Right lobe of liver (tissue), 6 donors: ENCODE results near the gene ADRM1. TPM values are rescaled to one million over a fixed set of nuclear protein-coding genes. Genes with fewer than 3 reads are reported as not detected.
A peak's percentile ranks its signal among the peaks of the same experiment; 100 is the strongest.

Experiments used
- ATAC-seq, 4 donors: fragments of 200-7000 bp; cut with Tn5 transposase; one replicate each; pipeline ENCODE4 v1.9.1; 2020; ENCODE audit warnings: mild to moderate bottlenecking in 4 of 4, moderate library complexity in 4 of 4
- DNase-seq, 3 donors: peaks; one replicate each; pipeline ENCODE4 v3.0.0-alpha.2; 2020
- H3K27ac ChIP-seq, 3 donors: fragments of 200-600 bp; one replicate each; pipeline ENCODE4 v1.8.0; 2022
- H3K27me3 ChIP-seq, 2 donors: fragments of 200-600 bp; one replicate each; pipeline ENCODE4 v1.8.0; 2022
- H3K36me3 ChIP-seq, 4 donors: fragments of 200-600 bp; sonication (generic) in 1 of 4; one replicate each; pipeline versions ENCODE4 v1.5.1 to v1.8.0; 2017 to 2022; ENCODE audit warnings: control low read depth in 1 of 4
- H3K4me1 ChIP-seq, 4 donors: fragments of 200-600 bp; sonication (generic) in 1 of 4; one replicate each; pipeline versions ENCODE4 v1.5.1 to v1.8.0; 2017 to 2022; ENCODE audit warnings: control low read depth in 1 of 4
- H3K4me3 ChIP-seq, 3 donors: fragments of 200-600 bp; one replicate each; pipeline ENCODE4 v1.8.0; 2022
- H3K9me3 ChIP-seq, 4 donors: fragments of 200-600 bp; sonication (generic) in 1 of 4; one replicate each; pipeline versions ENCODE4 v1.5.1 to v1.8.0; 2017 to 2022; ENCODE audit warnings: control low read depth in 1 of 4
- CTCF ChIP-seq, 4 donors: fragments of 200-600 bp in 3 of 4; fragments of 450-650 bp in 1 of 4; IDR thresholded peaks; one replicate each; pipeline versions ENCODE4 v1.5.1 to v1.8.0; 2016 to 2022; ENCODE audit warnings: antibody characterized with exemption in 4 of 4, mild to moderate bottlenecking in 2 of 4
- POLR2A ChIP-seq: fragments of 450-650 bp; IDR thresholded peaks from one replicate; pipeline ENCODE4 v1.6.1; 2017; ENCODE audit warnings: antibody characterized with exemption, mild to moderate bottlenecking
- WGBS: methylation state at CpG from one replicate; pipeline ENCODE4 v1.1.6; 2018; ENCODE audit warnings: low coverage, low lambda C conversion rate; ENCODE audit not compliant: insufficient coverage; ENCODE audit errors: missing lambda C conversion rate; 5-methylcytosine and 5-hydroxymethylcytosine counted together
- intact Hi-C, 2 donors: fragments of 100-400 bp; cut with DNase I; formaldehyde crosslinking; loops; one replicate each; pipeline versions ENCODE4 v1.11.2 to v1.14.1; 2022
- total RNA-seq, 6 experiments: library from RNA; depleted of rRNA in 2 of 6; stranded (reverse); fragments of >200 nt in 2 of 6; fragmentation: NEBNext Ultra II Directional in 3 of 6; extraction: Animal tissue kit (Norgen Biotek cat#: 25700) in 3 of 6; gene quantifications; one replicate each; pipeline versions ENCODE4 v1.1.0 to v1.2.4, GENCODE V29; 2016 to 2023
- donor health status: DM: no; HTN: yes; CAD: no.
- donor health status: DM: no; HTN: no; CAD: no.
- donor health status: DM: no; HTN: no; CAD: no.
- donor health status: DM: no; HTN: yes; CAD: no.
- donor health status: DM: no; HTN: yes; CAD: no.

ADRM1 gene
- total RNA-seq, 6 experiments from 2014 or later: 49.5 to 139 (median 55.7) TPM

GRCh38 chr20:62286493-62287064, 16.2 kb upstream of the ADRM1 start:
- Histone ChIP-seq H3K4me3 (no peak overlapping the region), H3K9me3 (no peaks in the 10 kb centered on the region), H3K36me3 (peaks cover 0 to 43% (median 7%) of the 10 kb centered on the region in 4 donors), H3K27ac (peak overlapping the region in 1 of 3 donors; percentile 15), H3K4me1 (peaks cover 0 to 3% (median 0%) of the 10 kb centered on the region in 4 donors), H3K27me3 (no peaks in the 10 kb centered on the region)
- peak in 1 of 4 donors; percentile 4 for ATAC-seq
- intact Hi-C loops: no loop called here
- WGBS: 90% methylated on average over 7 of the region's 25 CpGs
- TF ChIP-seq CTCF (IDR thresholded peaks at IDR 0.05) (no peak), POLR2A (no peak)
- DNase-seq: no peak

DNA sequence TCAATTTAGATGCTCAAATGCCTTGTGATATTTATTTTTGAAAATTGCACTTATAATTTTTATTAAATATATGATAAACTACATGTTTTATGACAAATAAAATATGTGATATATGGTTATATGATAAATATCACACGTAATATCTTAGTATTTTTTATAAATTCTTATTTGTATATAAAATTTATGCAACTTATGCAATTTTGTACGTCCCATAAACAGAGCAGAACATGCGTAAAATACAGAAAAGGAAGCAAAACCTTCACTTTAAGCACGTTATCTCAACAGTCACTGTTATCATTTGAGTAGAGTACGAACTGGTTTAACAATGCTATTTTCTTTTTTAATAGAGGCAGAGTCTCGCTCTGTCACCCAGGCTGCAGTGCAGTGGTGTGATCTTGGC, 15.7 kb upstream of the ADRM1 start:
- WGBS: 94% methylated on average over 5 of the region's 6 CpGs
- intact Hi-C loops: no loop called here
- TF ChIP-seq POLR2A (no peak), CTCF (IDR thresholded peaks at IDR 0.05) (no peak)

GRCh38 chr20:62287759-62288534, 14.8 kb upstream of the ADRM1 start:
- intact Hi-C loops: no loop called here
- Histone ChIP-seq H3K4me3 (no peak overlapping the region), H3K27me3 (no peaks in the 10 kb centered on the region), H3K27ac (no peak overlapping the region), H3K36me3 (peaks cover 0 to 37% (median 4%) of the 10 kb centered on the region in 4 donors), H3K9me3 (no peaks in the 10 kb centered on the region), H3K4me1 (peaks cover 0 to 3% (median 0%) of the 10 kb centered on the region in 4 donors)
- TF ChIP-seq POLR2A (no peak), CTCF (IDR thresholded peaks at IDR 0.05) (no peak)
- DNase-seq (no peak), ATAC-seq (no peak)
- 89% methylated on average over 7 of the region's 12 CpGs for WGBS

More for the DNA sequence above, 15.7 kb upstream of the ADRM1 start:
- H3K4me1 ChIP-seq: peaks cover 0 to 3% (median 0%) of the 10 kb centered on the region in 4 donors
- no peak overlapping the region for H3K4me3 ChIP-seq
- peaks cover 0 to 41% (median 4%) of the 10 kb centered on the region in 4 donors for H3K36me3 ChIP-seq
- no peaks in the 10 kb centered on the region for H3K27me3 ChIP-seq
- ATAC-seq (no peak), DNase-seq (no peak)
- no peaks in the 10 kb centered on the region for H3K9me3 ChIP-seq
- H3K27ac ChIP-seq: no peak overlapping the region

DNA sequence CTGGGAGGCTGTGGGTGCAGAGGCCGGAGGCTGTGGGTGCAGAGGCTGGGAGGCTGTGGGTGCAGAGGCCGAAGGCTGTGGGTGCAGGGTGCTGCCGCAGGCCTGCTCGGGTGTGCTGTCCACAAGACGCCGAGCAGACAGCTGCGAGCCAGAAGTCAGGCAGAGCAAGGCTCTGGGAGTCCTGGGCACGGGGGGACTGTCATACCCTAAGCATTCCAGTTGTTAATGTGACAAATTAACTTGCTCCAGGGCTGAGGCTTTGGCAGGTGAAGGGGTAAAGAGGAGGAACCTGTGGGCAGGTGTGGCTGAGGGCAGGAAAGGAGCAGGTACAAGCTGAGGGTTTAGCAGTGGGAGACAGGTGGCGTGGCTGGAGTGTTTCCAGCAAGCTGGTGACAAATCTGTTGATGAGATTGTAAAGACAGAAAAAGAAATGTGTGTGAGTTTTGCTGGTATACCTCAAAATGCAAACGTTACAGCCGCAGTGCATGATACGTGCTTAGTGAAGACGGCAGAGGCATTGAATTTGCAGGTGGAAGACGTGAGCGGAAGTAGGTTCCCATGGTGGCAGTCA, 14.2 kb upstream of the ADRM1 start:
- intact Hi-C loops: no loop called here
- H3K9me3 ChIP-seq: no peaks in the 10 kb centered on the region
- peaks cover 0 to 33% (median 4%) of the 10 kb centered on the region in 4 donors for H3K36me3 ChIP-seq
- H3K27me3 ChIP-seq: no peaks in the 10 kb centered on the region
- WGBS: 98% methylated on average over 7 of the region's 15 CpGs
- no peak for DNase-seq
- no peak for ATAC-seq
- no peak for TF ChIP-seq CTCF (IDR thresholded peaks at IDR 0.05)
- TF ChIP-seq POLR2A: no peak
- peaks cover 0 to 3% (median 0%) of the 10 kb centered on the region in 4 donors for H3K4me1 ChIP-seq
- H3K27ac ChIP-seq: no peak overlapping the region
- H3K4me3 ChIP-seq: no peak overlapping the region
